HEK293 (cell line): ENCODE measurements around the gene SYT4.

ENCODE experiments used
- CTCF ChIA-PET: fragments of 350-600 bp; formaldehyde crosslinking; extraction: SDS; loops from one replicate; lab custom pipeline; 2021; ENCODE audit warnings: antibody characterized with exemption; lab: Yijun Ruan, JAX
- POLR2A ChIA-PET: fragments of 300-600 bp; formaldehyde crosslinking; extraction: SDS; loops from one replicate; lab custom pipeline; 2020; ENCODE audit warnings: antibody characterized with exemption, inconsistent platforms; lab: Yijun Ruan, JAX
- H3K27ac ChIP-seq: fragments of 200-500 bp; sonication (Bioruptor generic); 2 replicates; pipeline ENCODE4 v1.5.1; 2014; ENCODE audit warnings: low read depth, low read length, control low read depth, inconsistent platforms; ENCODE audit errors: extremely low read depth
- H3K36me3 ChIP-seq, 2 experiments: fragments of 200-500 bp in 1 of 2; sonication (Bioruptor generic) in 1 of 2; 1 replicate in 1 of 2; 2 replicates in 1 of 2; pipeline ENCODE4 v1.5.1; 2014 to 2017; ENCODE audit warnings: inconsistent platforms in 2 of 2, low read length in 2 of 2; ENCODE audit not compliant: control insufficient read depth in 2 of 2, insufficient read depth in 1 of 2
- H3K4me1 ChIP-seq: fragments of 200-500 bp; sonication (Bioruptor generic); 2 replicates; pipeline ENCODE4 v1.5.1; 2014; ENCODE audit warnings: mild to moderate bottlenecking, low read length, inconsistent platforms; ENCODE audit not compliant: control insufficient read depth, insufficient read depth
- H3K4me3 ChIP-seq: 2 replicates; pipeline ENCODE4 v1.5.1; 2011; ENCODE audit warnings: low read depth, mild to moderate bottlenecking, control low read depth, low read length, moderate library complexity
- H3K9me3 ChIP-seq: fragments of 200-500 bp; sonication (Bioruptor generic); 2 replicates; pipeline ENCODE4 v1.5.1; 2014; ENCODE audit warnings: low read depth, low read length, inconsistent platforms; ENCODE audit not compliant: control insufficient read depth, insufficient read depth
- KLF1 ChIP-seq: fragments of 450-650 bp; formaldehyde crosslinking; IDR thresholded peaks from 2 replicates; pipeline ENCODE4 v1.5.1; 2016; ENCODE audit warnings: missing biosample characterization, missing genetic modification characterization
- PBX3 ChIP-seq: sonication (generic); formaldehyde crosslinking; IDR thresholded peaks from 2 replicates; pipeline ENCODE4 v1.8.1; 2022; ENCODE audit warnings: mild to moderate bottlenecking, moderate library complexity, missing genetic modification reagents
- REPIN1 ChIP-seq: fragments of 450-650 bp; formaldehyde crosslinking; IDR thresholded peaks from 2 replicates; pipeline ENCODE4 v1.5.1; 2017; ENCODE audit warnings: missing biosample characterization, missing genetic modification characterization, low read depth
- SCRT1 ChIP-seq: fragments of 450-650 bp; formaldehyde crosslinking; IDR thresholded peaks from 2 replicates; pipeline ENCODE4 v1.5.1; 2016; ENCODE audit warnings: missing biosample characterization, missing genetic modification characterization, borderline replicate concordance
- SP3 ChIP-seq: fragments of 450-650 bp; formaldehyde crosslinking; IDR thresholded peaks from 2 replicates; pipeline ENCODE4 v1.5.1; 2016; ENCODE audit warnings: missing biosample characterization, missing genetic modification characterization
- SP7 ChIP-seq: fragments of 450-650 bp; formaldehyde crosslinking; IDR thresholded peaks from 2 replicates; pipeline ENCODE4 v1.5.1; 2016; ENCODE audit warnings: missing biosample characterization, missing genetic modification characterization
- ZFP41 ChIP-seq: fragments of 450-650 bp; formaldehyde crosslinking; IDR thresholded peaks from 2 replicates; pipeline ENCODE4 v1.5.1; 2016; ENCODE audit warnings: missing biosample characterization, missing genetic modification characterization, borderline replicate concordance
- ZNF132 ChIP-seq: fragments of 450-650 bp; formaldehyde crosslinking; IDR thresholded peaks from 2 replicates; pipeline ENCODE4 v1.5.1; 2017; ENCODE audit warnings: missing biosample characterization, missing genetic modification characterization, borderline replicate concordance
- ZNF146 ChIP-seq: fragments of 450-650 bp; formaldehyde crosslinking; IDR thresholded peaks from 2 replicates; pipeline ENCODE4 v1.5.1; 2016; ENCODE audit warnings: missing biosample characterization, missing genetic modification characterization
- ZNF184 ChIP-seq: fragments of 450-650 bp; IDR thresholded peaks from 2 replicates; pipeline ENCODE4 v1.5.1; 2018; ENCODE audit warnings: missing biosample characterization, mild to moderate bottlenecking, missing genetic modification characterization
- ZNF214 ChIP-seq: fragments of 450-650 bp; formaldehyde crosslinking; IDR thresholded peaks from 2 replicates; pipeline ENCODE4 v1.5.1; 2017; ENCODE audit warnings: missing biosample characterization, mild to moderate bottlenecking, missing genetic modification characterization, borderline replicate concordance
- ZNF350 ChIP-seq: fragments of 450-650 bp; formaldehyde crosslinking; IDR thresholded peaks from 2 replicates; pipeline ENCODE4 v1.5.0; 2017; ENCODE audit warnings: missing biosample characterization, mild to moderate bottlenecking, missing genetic modification characterization
- ZNF416 ChIP-seq: fragments of 450-650 bp; formaldehyde crosslinking; IDR thresholded peaks from 2 replicates; pipeline ENCODE4 v1.5.1; 2016; ENCODE audit warnings: missing biosample characterization, missing genetic modification characterization
- ZNF514 ChIP-seq: fragments of 450-650 bp; formaldehyde crosslinking; IDR thresholded peaks from 2 replicates; pipeline ENCODE4 v1.5.1; 2016; ENCODE audit warnings: missing biosample characterization, missing genetic modification characterization
- ZNF623 ChIP-seq: fragments of 450-650 bp; formaldehyde crosslinking; IDR thresholded peaks from 2 replicates; pipeline ENCODE4 v1.5.1; 2016; ENCODE audit warnings: missing biosample characterization, missing genetic modification characterization
- ZNF626 ChIP-seq: fragments of 450-650 bp; sonication (Bioruptor Pico); formaldehyde crosslinking; IDR thresholded peaks from 2 replicates; pipeline ENCODE4 v1.5.1; 2018; ENCODE audit warnings: missing biosample characterization, missing genetic modification characterization, inconsistent platforms
- ZNF670 ChIP-seq: fragments of 450-650 bp; formaldehyde crosslinking; IDR thresholded peaks from 2 replicates; pipeline ENCODE4 v1.5.1; 2016; ENCODE audit warnings: missing biosample characterization, missing genetic modification characterization, low read depth
- ZNF776 ChIP-seq: fragments of 450-650 bp; formaldehyde crosslinking; IDR thresholded peaks from 2 replicates; pipeline ENCODE4 v1.5.0; 2017; ENCODE audit warnings: missing biosample characterization, missing genetic modification characterization, borderline replicate concordance
- ZNF785 ChIP-seq: fragments of 450-650 bp; formaldehyde crosslinking; IDR thresholded peaks from 2 replicates; pipeline ENCODE4 v1.5.1; 2016; ENCODE audit warnings: missing biosample characterization, missing genetic modification characterization
- ZNF837 ChIP-seq: fragments of 450-650 bp; formaldehyde crosslinking; IDR thresholded peaks from 2 replicates; pipeline ENCODE4 v1.5.1; 2016; ENCODE audit warnings: missing biosample characterization, missing genetic modification characterization
- ZSCAN18 ChIP-seq: fragments of 450-650 bp; formaldehyde crosslinking; IDR thresholded peaks from 2 replicates; pipeline ENCODE4 v1.5.1; 2016; ENCODE audit warnings: missing biosample characterization, missing genetic modification characterization

SYT4 gene

GRCh38 chr18:43276491-43276890 lies 799 bp downstream of the SYT4 start:
- CTCF ChIA-PET = interaction anchor here (0.7 to 1.3 kb wide), 2 partner anchors 254 to 1162 kb away, joined by 3 to 5 read pairs; no protein-coding TSS in a partner anchor
- Histone ChIP-seq H3K27ac (no peak overlapping the region), H3K36me3 (no peaks in the 10 kb centered on the region), H3K4me1 (peaks cover 2% of the 10 kb centered on the region; the same call in 1 of the 2 replicates), H3K9me3 (no peaks in the 10 kb centered on the region), H3K4me3 (no peak overlapping the region)
- POLR2A ChIA-PET = no interaction called here
- TF ChIP-seq ZNF623 = no peak
- TF ChIP-seq ZNF350 (tag by site-specific recombination) = no peak
- no peak for TF ChIP-seq SCRT1 (tag by site-specific recombination)
- TF ChIP-seq ZNF670 = no peak
- TF ChIP-seq ZNF785 (tag by site-specific recombination) = no peak
- no peak for TF ChIP-seq ZSCAN18 (tag by site-specific recombination)
- no peak for TF ChIP-seq ZNF776 (tag by site-specific recombination)
- no peak for TF ChIP-seq SP7 (tag by site-specific recombination)
- TF ChIP-seq ZNF132 (tag by site-specific recombination) = no peak
- TF ChIP-seq ZNF184 (tag by site-specific recombination) = no peak
- TF ChIP-seq ZNF514 (tag by site-specific recombination) = no peak
- TF ChIP-seq PBX3 (CRISPR knock-in tag) = no peak

GRCh38 chr18:43275546-43275945 lies 1.7 kb downstream of the SYT4 start:
- Histone ChIP-seq H3K27ac (no peak overlapping the region), H3K36me3 (no peaks in the 10 kb centered on the region), H3K9me3 (no peaks in the 10 kb centered on the region), H3K4me3 (no peak overlapping the region), H3K4me1 (peaks cover 2% of the 10 kb centered on the region; the same call in 1 of the 2 replicates)
- TF ChIP-seq ZNF514 (tag by site-specific recombination) (no peak), ZNF214 (no peak), REPIN1 (tag by site-specific recombination) (no peak), SP3 (tag by site-specific recombination) (no peak), ZNF626 (tag by site-specific recombination) (no peak), ZNF146 (tag by site-specific recombination) (no peak), ZNF416 (tag by site-specific recombination) (no peak), KLF1 (tag by site-specific recombination) (no peak)
- ChIA-PET CTCF (interaction anchor here (1.3 kb wide), 1 partner anchor 1162 kb away, joined by 5 read pairs; no protein-coding TSS in a partner anchor), POLR2A (no interaction called here)

- Histone ChIP-seq H3K27ac (no peak overlapping the region), H3K36me3 (no peaks in the 10 kb centered on the region), H3K9me3 (no peaks in the 10 kb centered on the region), H3K4me1 (peaks cover 2% of the 10 kb centered on the region; the same call in 1 of the 2 replicates), H3K4me3 (no peak overlapping the region)
- ChIA-PET POLR2A (no interaction called here), CTCF (interaction anchor here (1.3 kb wide), 1 partner anchor 679 kb away, joined by 7 read pairs; no protein-coding TSS in a partner anchor)
- TF ChIP-seq KLF1 (tag by site-specific recombination) (no peak), ZNF837 (tag by site-specific recombination) (no peak), ZFP41 (tag by site-specific recombination) (no peak)
These were observed 2.8 kb downstream of the SYT4 start for GRCh38 chr18:43274526-43274925.
